Liver (tissue), 9 donors: Measurements from ENCODE around the gene THSD4. TPM values are rescaled to one million over a fixed set of nuclear protein-coding genes. Genes with fewer than 3 reads are reported as not detected.

Source experiments
- DNase-seq: peaks from one replicate; pipeline ENCODE4 v3.0.0-alpha.2; 2017; ENCODE audit warnings: low spot score
- H3K27ac ChIP-seq, 2 donors: one replicate each; pipeline ENCODE4 v1.7.0; 2013; ENCODE audit warnings: inconsistent platforms in 2 of 2, low read length in 2 of 2, control low read depth in 1 of 2, low read depth in 1 of 2, mild to moderate bottlenecking in 1 of 2
- H3K27me3 ChIP-seq, 4 donors: one replicate each; pipeline versions ENCODE4 v1.6.1 to v1.7.0; 2013; ENCODE audit warnings: low read length in 3 of 4, inconsistent platforms in 1 of 4, mild to moderate bottlenecking in 1 of 4, moderate library complexity in 1 of 4; ENCODE audit not compliant: control insufficient read depth in 4 of 4, insufficient read depth in 4 of 4
- H3K36me3 ChIP-seq, 4 donors: one replicate each; pipeline versions ENCODE4 v1.6.1 to v1.7.0; 2013; ENCODE audit warnings: low read length in 3 of 4, mild to moderate bottlenecking in 3 of 4, low read depth in 1 of 4, moderate library complexity in 1 of 4; ENCODE audit not compliant: control insufficient read depth in 4 of 4, insufficient read depth in 3 of 4
- H3K4me1 ChIP-seq, 4 donors: one replicate each; pipeline versions ENCODE4 v1.6.1 to v1.7.0; 2013; ENCODE audit warnings: low read length in 3 of 4, mild to moderate bottlenecking in 3 of 4, moderate library complexity in 1 of 4; ENCODE audit not compliant: control insufficient read depth in 4 of 4, insufficient read depth in 4 of 4
- H3K4me3 ChIP-seq, 3 donors: one replicate each; pipeline versions ENCODE4 v1.6.1 to v1.7.0; 2013; ENCODE audit warnings: low read length in 3 of 3, control low read depth in 1 of 3, low read depth in 1 of 3, mild to moderate bottlenecking in 1 of 3
- H3K9ac ChIP-seq, 2 donors: one replicate each; pipeline ENCODE4 v1.7.0; 2013; ENCODE audit warnings: low read length in 2 of 2, mild to moderate bottlenecking in 2 of 2, moderate library complexity in 2 of 2, control low read depth in 1 of 2, low read depth in 1 of 2
- H3K9me3 ChIP-seq, 4 donors: one replicate each; pipeline versions ENCODE4 v1.6.1 to v1.7.0; 2013; ENCODE audit warnings: low read length in 3 of 4; ENCODE audit not compliant: control insufficient read depth in 4 of 4
- ATF3 ChIP-seq: IDR thresholded peaks from 2 replicates; pipeline ENCODE4 v1.6.1; 2016; ENCODE audit warnings: antibody characterized with exemption
- CTCF ChIP-seq: fragments of 150-350 bp; IDR thresholded peaks from 2 replicates; pipeline ENCODE4 v1.5.1; 2017; ENCODE audit warnings: improper control_type of control experiment, low read depth, low read length; ENCODE audit not compliant: missing input control
- EGR1 ChIP-seq, 2 donors: IDR thresholded peaks; 2 replicates each; pipeline ENCODE4 v1.6.1; 2016 to 2018; ENCODE audit warnings: antibody characterized with exemption in 2 of 2, low read depth in 2 of 2
- FOXA2 ChIP-seq: IDR thresholded peaks from 2 replicates; pipeline ENCODE4 v1.6.1; 2016; ENCODE audit warnings: antibody characterized with exemption
- GABPA ChIP-seq, 2 donors: IDR thresholded peaks in 1 of 2; conservative IDR thresholded peaks in 1 of 2; 2 replicates each; pipeline ENCODE4 v1.6.1; 2016; ENCODE audit warnings: antibody characterized with exemption in 2 of 2, mild to moderate bottlenecking in 1 of 2, moderate library complexity in 1 of 2
- HNF4A ChIP-seq, 2 donors: conservative IDR thresholded peaks; 2 replicates each; pipeline ENCODE4 v1.6.1; 2016; ENCODE audit warnings: antibody characterized with exemption in 2 of 2, mild to moderate bottlenecking in 2 of 2
- HNF4G ChIP-seq: IDR thresholded peaks from 2 replicates; pipeline ENCODE4 v1.6.1; 2016; ENCODE audit warnings: antibody characterized with exemption
- JUND ChIP-seq, 2 donors: IDR thresholded peaks; 2 replicates each; pipeline ENCODE4 v1.6.1; 2016; ENCODE audit warnings: antibody characterized with exemption in 2 of 2
- MAX ChIP-seq: IDR thresholded peaks from 2 replicates; pipeline ENCODE4 v1.6.1; 2016; ENCODE audit warnings: antibody characterized with exemption
- NR2F2 ChIP-seq: IDR thresholded peaks from 2 replicates; pipeline ENCODE4 v1.6.1; 2016; ENCODE audit warnings: antibody characterized with exemption
- RAD21 ChIP-seq, 2 donors: IDR thresholded peaks; 2 replicates each; pipeline ENCODE4 v1.6.1; 2016; ENCODE audit warnings: antibody characterized with exemption in 2 of 2, mild to moderate bottlenecking in 2 of 2
- RXRA ChIP-seq, 2 donors: IDR thresholded peaks; 2 replicates each; pipeline ENCODE4 v1.6.1; 2017 to 2018; ENCODE audit warnings: antibody characterized with exemption in 2 of 2, mild to moderate bottlenecking in 1 of 2
- SP1 ChIP-seq: IDR thresholded peaks from 2 replicates; pipeline ENCODE4 v1.6.1; 2018; ENCODE audit warnings: antibody characterized with exemption, mild to moderate bottlenecking
- TAF1 ChIP-seq: conservative IDR thresholded peaks from 2 replicates; pipeline ENCODE4 v1.6.1; 2016; ENCODE audit warnings: antibody characterized with exemption, mild to moderate bottlenecking
- YY1 ChIP-seq: IDR thresholded peaks from 2 replicates; pipeline ENCODE4 v1.6.1; 2016; ENCODE audit warnings: antibody characterized with exemption, mild to moderate bottlenecking
- WGBS: extraction: QIAGEN DNeasy Blood & Tissue Kit; methylation state at CpG from one replicate; pipeline ENCODE4 v1.1.7; 2013; 5-methylcytosine and 5-hydroxymethylcytosine counted together
- polyA plus RNA-seq, 2 donors: library from polyadenylated mRNA; stranded (reverse) in 1 of 2; unstranded in 1 of 2; fragments of 200-250 nt in 1 of 2; fragments of >200 nt in 1 of 2; fragmentation: Nextera tagmentation in 1 of 2; extraction: Ambion mirVana in 1 of 2; gene quantifications; one replicate each; pipeline versions ENCODE4 v1.2.1 to v1.2.3, GENCODE V29; 2013 to 2015
- total RNA-seq, 2 donors: library from RNA; depleted of rRNA; stranded (reverse); fragments of >200 nt; gene quantifications; one replicate each; pipeline ENCODE4 v1.2.3, GENCODE V29; 2014
- donor health status: healthy.
- donor health status: healthy.
- donor health status: healthy.
- donor health status: healthy.
- donor health status: healthy.

THSD4 gene
- total and polyA plus RNA-seq, 4 donors = 0.23 to 11.5 (median 1.9) TPM

- WGBS = 57% methylated on average over 4 of the region's 4 CpGs
- no peak overlapping the region for H3K9ac ChIP-seq
- no peaks in the 10 kb centered on the region for H3K36me3 ChIP-seq
- DNase-seq = no peak
- TF ChIP-seq JUND (IDR thresholded peaks at IDR 0.05) (no peak), SP1 (no peak), HNF4G (no peak), ATF3 (no peak), TAF1 (no peak), GABPA (IDR thresholded peaks at IDR 0.05 in 1 of 2, conservative IDR thresholded peaks at IDR 0.05 in 1 of 2) (no peak), EGR1 (IDR thresholded peaks at IDR 0.05; ENCODE audit: low read depth in 2 of 2) (no peak), FOXA2 (no peak), CTCF (no peak), NR2F2 (no peak), RAD21 (IDR thresholded peaks at IDR 0.05) (no peak), RXRA (IDR thresholded peaks at IDR 0.05) (no peak), HNF4A (conservative IDR thresholded peaks at IDR 0.05) (no peak)
- H3K27ac ChIP-seq = no peak overlapping the region
- no peaks in the 10 kb centered on the region for H3K27me3 ChIP-seq
- no peaks in the 10 kb centered on the region for H3K4me1 ChIP-seq
- no peak overlapping the region for H3K4me3 ChIP-seq
- H3K9me3 ChIP-seq = no peaks in the 10 kb centered on the region
These were observed 433.1 kb downstream of the THSD4 start for GRCh38 chr15:71548401-71548807.

- Histone ChIP-seq H3K9me3 (no peaks in the 10 kb centered on the region), H3K27me3 (no peaks in the 10 kb centered on the region), H3K4me1 (no peaks in the 10 kb centered on the region), H3K4me3 (no peak overlapping the region), H3K9ac (no peak overlapping the region), H3K27ac (no peak overlapping the region), H3K36me3 (no peaks in the 10 kb centered on the region)
- no peak for DNase-seq
- 77% methylated on average over 5 of the region's 5 CpGs for WGBS
- TF ChIP-seq JUND (IDR thresholded peaks at IDR 0.05) (no peak), YY1 (no peak), RAD21 (IDR thresholded peaks at IDR 0.05) (no peak)
These were observed 433.8 kb downstream of the THSD4 start for GRCh38 chr15:71549091-71549490.

- no peak for TF ChIP-seq GABPA (IDR thresholded peaks at IDR 0.05 in 1 of 2, conservative IDR thresholded peaks at IDR 0.05 in 1 of 2)
- Histone ChIP-seq H3K27me3 (no peaks in the 10 kb centered on the region), H3K9ac (no peak overlapping the region), H3K27ac (no peak overlapping the region), H3K36me3 (no peaks in the 10 kb centered on the region), H3K4me1 (no peaks in the 10 kb centered on the region), H3K4me3 (no peak overlapping the region), H3K9me3 (no peaks in the 10 kb centered on the region)
- no peak for DNase-seq
- WGBS = 83% methylated on average over 5 of the region's 5 CpGs
These were observed 434.4 kb downstream of the THSD4 start for GRCh38 chr15:71549697-71550096.

GRCh38 chr15:71551566-71551965 lies 436.3 kb downstream of the THSD4 start:
- no peak for TF ChIP-seq MAX
- TF ChIP-seq SP1 = no peak
- no peak for TF ChIP-seq GABPA (IDR thresholded peaks at IDR 0.05 in 1 of 2, conservative IDR thresholded peaks at IDR 0.05 in 1 of 2)
- no peak for TF ChIP-seq TAF1
- TF ChIP-seq YY1 = no peak
- TF ChIP-seq NR2F2 = no peak
- TF ChIP-seq HNF4A (conservative IDR thresholded peaks at IDR 0.05) = no peak
- no peaks in the 10 kb centered on the region for H3K27me3 ChIP-seq
- no peak for DNase-seq
- no peak overlapping the region for H3K27ac ChIP-seq
- no peak overlapping the region for H3K4me3 ChIP-seq
- H3K36me3 ChIP-seq = no peaks in the 10 kb centered on the region
- H3K4me1 ChIP-seq = no peaks in the 10 kb centered on the region
- no peaks in the 10 kb centered on the region for H3K9me3 ChIP-seq
- H3K9ac ChIP-seq = no peak overlapping the region
- WGBS = 87% methylated on average over 5 of the region's 5 CpGs
